A673 (cell line): Measurements from ENCODE around the gene SLIT3. TPM values are rescaled to one million over a fixed set of nuclear protein-coding genes. Genes with fewer than 3 reads are reported as not detected.

Source experiments
- BruUV-seq: library from RNA; stranded (reverse); fragments of 400-500 nt; replicated peaks from 2 replicates; lab custom pipeline; 2021; lab: Mats Ljungman, UMichigan
- CTCF ChIA-PET: fragments of 300-600 bp; sonication (Branson Sonifier 250); formaldehyde crosslinking; loops from one replicate; lab custom pipeline; 2022; ENCODE audit warnings: antibody characterized with exemption; lab: Charles Lee
- POLR2A ChIA-PET: fragments of 300-600 bp; sonication (Branson Sonifier 250); formaldehyde crosslinking; loops from one replicate; lab custom pipeline; 2022; ENCODE audit warnings: antibody characterized with exemption; ENCODE audit not compliant: low non-redundant PET; lab: Charles Lee
- DNase-seq: peaks from one replicate; pipeline ENCODE4 v3.0.0-alpha.2; 2015; ENCODE audit warnings: low spot score
- H3K27ac ChIP-seq: fragments of 200-600 bp; sonication (generic); 2 replicates; pipeline ENCODE4 v1.5.1; 2016; ENCODE audit warnings: mixed run types, low read depth, mild to moderate bottlenecking, mixed read lengths, antibody characterized with exemption, low read length; ENCODE audit not compliant: poor library complexity, severe bottlenecking
- H3K27me3 ChIP-seq: fragments of 200-600 bp; sonication (generic); replicated peaks from 2 replicates; pipeline ENCODE4 v1.6.1; 2017; ENCODE audit warnings: mixed run types, low read depth, mild to moderate bottlenecking, mixed read lengths, antibody characterized with exemption, low read length; ENCODE audit not compliant: insufficient read depth, poor library complexity
- H3K36me3 ChIP-seq: fragments of 200-600 bp; sonication (generic); 2 replicates; pipeline ENCODE4 v1.6.1; 2016; ENCODE audit warnings: mixed run types, mild to moderate bottlenecking, mixed read lengths, antibody characterized with exemption, low read length; ENCODE audit not compliant: insufficient read depth, poor library complexity, severe bottlenecking
- H3K4me1 ChIP-seq: fragments of 200-600 bp; sonication (generic); 2 replicates; pipeline ENCODE4 v1.6.1; 2017; ENCODE audit warnings: mixed run types, mild to moderate bottlenecking, mixed read lengths, antibody characterized with exemption, low read length; ENCODE audit not compliant: insufficient read depth, poor library complexity, severe bottlenecking
- H3K4me3 ChIP-seq: fragments of 200-600 bp; sonication (generic); 2 replicates; pipeline ENCODE4 v1.5.1; 2016; ENCODE audit warnings: low read depth, mixed run types, mild to moderate bottlenecking, mixed read lengths, low read length; ENCODE audit not compliant: poor library complexity, severe bottlenecking
- H3K9me3 ChIP-seq: fragments of 200-600 bp; sonication (generic); 2 replicates; pipeline ENCODE4 v1.6.1; 2016; ENCODE audit warnings: mixed run types, low read depth, mild to moderate bottlenecking, mixed read lengths, antibody characterized with exemption, low read length; ENCODE audit not compliant: poor library complexity, severe bottlenecking
- EZH2 ChIP-seq: fragments of 200-600 bp; sonication (generic); IDR thresholded peaks from 2 replicates; pipeline ENCODE4 v1.6.1; 2017; ENCODE audit warnings: borderline replicate concordance, low read depth, mild to moderate bottlenecking, mixed read lengths, antibody characterized with exemption, low read length; ENCODE audit not compliant: poor library complexity, severe bottlenecking
- intact Hi-C: fragments of 100-400 bp; cut with micrococcal nuclease; formaldehyde crosslinking; loops from one replicate; pipeline ENCODE4 v1.10.0; 2022; ENCODE audit not compliant: unreplicated experiment
- total RNA-seq: library from RNA; stranded (reverse); gene quantifications from 2 replicates; pipeline ENCODE4 v1.2.3, GENCODE V29; 2021
- TF ChIP-seq, protein P1 (sequence below): fragments of 300-800, 200-600 bp; sonication (generic); conservative IDR thresholded peaks from 2 replicates; pipeline ENCODE4 v1.5.1; 2017; ENCODE audit warnings: low read depth, mild to moderate bottlenecking, antibody characterized with exemption, low read length, moderate library complexity, mixed read lengths

The SLIT3 gene
- total RNA-seq, 1 experiment from 2014 or later, result not detected

- intact Hi-C loops, result no loop called here
- TF ChIP-seq, protein P1, sequence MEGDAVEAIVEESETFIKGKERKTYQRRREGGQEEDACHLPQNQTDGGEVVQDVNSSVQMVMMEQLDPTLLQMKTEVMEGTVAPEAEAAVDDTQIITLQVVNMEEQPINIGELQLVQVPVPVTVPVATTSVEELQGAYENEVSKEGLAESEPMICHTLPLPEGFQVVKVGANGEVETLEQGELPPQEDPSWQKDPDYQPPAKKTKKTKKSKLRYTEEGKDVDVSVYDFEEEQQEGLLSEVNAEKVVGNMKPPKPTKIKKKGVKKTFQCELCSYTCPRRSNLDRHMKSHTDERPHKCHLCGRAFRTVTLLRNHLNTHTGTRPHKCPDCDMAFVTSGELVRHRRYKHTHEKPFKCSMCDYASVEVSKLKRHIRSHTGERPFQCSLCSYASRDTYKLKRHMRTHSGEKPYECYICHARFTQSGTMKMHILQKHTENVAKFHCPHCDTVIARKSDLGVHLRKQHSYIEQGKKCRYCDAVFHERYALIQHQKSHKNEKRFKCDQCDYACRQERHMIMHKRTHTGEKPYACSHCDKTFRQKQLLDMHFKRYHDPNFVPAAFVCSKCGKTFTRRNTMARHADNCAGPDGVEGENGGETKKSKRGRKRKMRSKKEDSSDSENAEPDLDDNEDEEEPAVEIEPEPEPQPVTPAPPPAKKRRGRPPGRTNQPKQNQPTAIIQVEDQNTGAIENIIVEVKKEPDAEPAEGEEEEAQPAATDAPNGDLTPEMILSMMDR, result no peak
- TF ChIP-seq EZH2, result no peak
- no peaks in the 10 kb centered on the region for H3K36me3 ChIP-seq
- H3K27me3 ChIP-seq, result peaks cover 10% of the 10 kb centered on the region
- no peak overlapping the region for H3K27ac ChIP-seq
- no TSS peak for BruUV-seq
- DNase-seq, result no peak
- POLR2A ChIA-PET, result no interaction called here
- no peaks in the 10 kb centered on the region for H3K9me3 ChIP-seq
- CTCF ChIA-PET, result no interaction called here
- no peak overlapping the region for H3K4me3 ChIP-seq
- no peaks in the 10 kb centered on the region for H3K4me1 ChIP-seq
Measured at GRCh38 chr5:168974082-168974481, 326.9 kb downstream of the SLIT3 start.

GRCh38 chr5:168972731-168973130 lies 328.2 kb downstream of the SLIT3 start:
- ChIA-PET POLR2A (no interaction called here), CTCF (no interaction called here)
- BruUV-seq, result no TSS peak
- no peak overlapping the region for H3K4me3 ChIP-seq
- no peaks in the 10 kb centered on the region for H3K9me3 ChIP-seq
- no peak for TF ChIP-seq EZH2
- TF ChIP-seq, protein P1, result no peak
- no peaks in the 10 kb centered on the region for H3K4me1 ChIP-seq
- DNase-seq, result no peak
- intact Hi-C loops, result no loop called here
- H3K27ac ChIP-seq, result no peak overlapping the region
- H3K27me3 ChIP-seq, result peaks cover 6% of the 10 kb centered on the region
- no peaks in the 10 kb centered on the region for H3K36me3 ChIP-seq

DNA sequence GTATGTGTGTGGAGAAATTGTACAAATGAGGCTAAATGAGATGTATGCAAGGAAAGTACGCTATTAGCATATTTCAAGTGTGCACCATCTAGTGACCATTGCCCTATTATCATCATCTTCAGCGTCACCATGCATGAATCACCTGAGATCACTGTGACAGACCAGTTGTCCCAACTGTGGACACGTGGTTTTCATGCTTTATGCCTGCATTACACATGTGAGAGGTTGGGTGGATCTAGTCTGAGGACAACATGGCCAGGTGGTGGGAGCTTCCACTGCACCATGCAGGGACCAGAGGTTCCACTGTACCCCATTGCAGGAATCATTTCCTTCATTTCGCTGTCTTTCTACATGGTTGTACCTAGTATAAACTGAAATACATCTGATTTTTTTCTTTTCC lies 329.8 kb downstream of the SLIT3 start:
- H3K27me3 ChIP-seq, result peaks cover 12% of the 10 kb centered on the region
- H3K27ac ChIP-seq, result no peak overlapping the region
- no peak for DNase-seq
- no TSS peak for BruUV-seq
- intact Hi-C loops, result no loop called here
- H3K4me3 ChIP-seq, result no peak overlapping the region
- TF ChIP-seq EZH2, result no peak
- TF ChIP-seq, protein P1, result no peak
- H3K36me3 ChIP-seq, result no peaks in the 10 kb centered on the region
- H3K4me1 ChIP-seq, result no peaks in the 10 kb centered on the region
- POLR2A ChIA-PET, result no interaction called here
- H3K9me3 ChIP-seq, result no peaks in the 10 kb centered on the region
- CTCF ChIA-PET, result no interaction called here
